ENCODE results near the gene SYTL3.

DNA sequence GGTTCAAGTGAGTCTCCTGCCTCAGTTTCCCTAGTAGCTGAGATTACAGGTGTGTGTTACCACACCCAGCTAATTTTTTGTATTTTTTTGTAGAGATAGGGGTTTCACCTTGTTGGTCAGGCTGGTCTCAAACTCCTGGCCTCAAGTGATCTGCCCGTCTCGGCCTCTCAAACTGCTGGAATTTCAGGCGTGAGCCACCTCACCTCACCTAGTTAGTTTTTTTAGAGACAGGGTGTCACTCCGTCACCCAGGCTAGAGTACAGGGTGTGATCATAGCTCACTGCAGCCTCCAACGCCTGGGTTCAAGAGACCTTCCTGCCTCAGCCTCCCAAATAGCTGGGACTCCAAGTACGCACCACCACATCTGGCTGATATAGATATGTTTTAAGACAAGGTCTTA, 22.9 kb downstream of the SYTL3 start:
- TF ChIP-seq, protein P1, sequence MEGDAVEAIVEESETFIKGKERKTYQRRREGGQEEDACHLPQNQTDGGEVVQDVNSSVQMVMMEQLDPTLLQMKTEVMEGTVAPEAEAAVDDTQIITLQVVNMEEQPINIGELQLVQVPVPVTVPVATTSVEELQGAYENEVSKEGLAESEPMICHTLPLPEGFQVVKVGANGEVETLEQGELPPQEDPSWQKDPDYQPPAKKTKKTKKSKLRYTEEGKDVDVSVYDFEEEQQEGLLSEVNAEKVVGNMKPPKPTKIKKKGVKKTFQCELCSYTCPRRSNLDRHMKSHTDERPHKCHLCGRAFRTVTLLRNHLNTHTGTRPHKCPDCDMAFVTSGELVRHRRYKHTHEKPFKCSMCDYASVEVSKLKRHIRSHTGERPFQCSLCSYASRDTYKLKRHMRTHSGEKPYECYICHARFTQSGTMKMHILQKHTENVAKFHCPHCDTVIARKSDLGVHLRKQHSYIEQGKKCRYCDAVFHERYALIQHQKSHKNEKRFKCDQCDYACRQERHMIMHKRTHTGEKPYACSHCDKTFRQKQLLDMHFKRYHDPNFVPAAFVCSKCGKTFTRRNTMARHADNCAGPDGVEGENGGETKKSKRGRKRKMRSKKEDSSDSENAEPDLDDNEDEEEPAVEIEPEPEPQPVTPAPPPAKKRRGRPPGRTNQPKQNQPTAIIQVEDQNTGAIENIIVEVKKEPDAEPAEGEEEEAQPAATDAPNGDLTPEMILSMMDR (IDR thresholded peaks at IDR 0.05): no peak
- no peak for TF ChIP-seq POLR2A (IDR thresholded peaks at IDR 0.05)
